Measurements from ENCODE around the gene LRRC37B.
"Not testable (repeated sequence)": the region's sequence is repeated elsewhere in the genome, so short reads cannot be mapped to it uniquely, and the experiment has no call there.

DNA sequence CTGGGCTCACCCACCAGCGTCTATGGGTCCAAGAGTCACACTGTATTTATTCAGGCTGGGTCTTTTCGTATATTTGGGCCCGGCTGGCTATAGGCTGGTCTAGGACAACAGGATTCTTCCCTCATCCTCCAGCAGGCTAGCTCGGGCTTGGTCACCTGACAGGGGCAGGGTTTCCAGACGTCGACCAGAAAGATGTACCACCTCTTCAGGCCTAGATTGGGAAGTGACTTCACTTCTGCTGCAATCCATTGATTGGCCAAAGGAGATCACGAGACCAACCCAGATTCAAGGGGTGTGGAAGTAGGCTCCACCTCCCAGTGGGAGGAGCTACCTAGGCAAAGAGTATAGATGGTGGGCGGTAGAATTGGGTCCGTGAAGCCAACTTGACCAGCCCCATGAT, 53.5 kb downstream of the LRRC37B start:
- TF ChIP-seq, protein P1, sequence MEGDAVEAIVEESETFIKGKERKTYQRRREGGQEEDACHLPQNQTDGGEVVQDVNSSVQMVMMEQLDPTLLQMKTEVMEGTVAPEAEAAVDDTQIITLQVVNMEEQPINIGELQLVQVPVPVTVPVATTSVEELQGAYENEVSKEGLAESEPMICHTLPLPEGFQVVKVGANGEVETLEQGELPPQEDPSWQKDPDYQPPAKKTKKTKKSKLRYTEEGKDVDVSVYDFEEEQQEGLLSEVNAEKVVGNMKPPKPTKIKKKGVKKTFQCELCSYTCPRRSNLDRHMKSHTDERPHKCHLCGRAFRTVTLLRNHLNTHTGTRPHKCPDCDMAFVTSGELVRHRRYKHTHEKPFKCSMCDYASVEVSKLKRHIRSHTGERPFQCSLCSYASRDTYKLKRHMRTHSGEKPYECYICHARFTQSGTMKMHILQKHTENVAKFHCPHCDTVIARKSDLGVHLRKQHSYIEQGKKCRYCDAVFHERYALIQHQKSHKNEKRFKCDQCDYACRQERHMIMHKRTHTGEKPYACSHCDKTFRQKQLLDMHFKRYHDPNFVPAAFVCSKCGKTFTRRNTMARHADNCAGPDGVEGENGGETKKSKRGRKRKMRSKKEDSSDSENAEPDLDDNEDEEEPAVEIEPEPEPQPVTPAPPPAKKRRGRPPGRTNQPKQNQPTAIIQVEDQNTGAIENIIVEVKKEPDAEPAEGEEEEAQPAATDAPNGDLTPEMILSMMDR (IDR thresholded peaks at IDR 0.05; ENCODE audit: poor library complexity, severe bottlenecking): not testable (repeated sequence)
- TF ChIP-seq EZH2 (IDR thresholded peaks at IDR 0.05; ENCODE audit: borderline replicate concordance, insufficient read depth, low read length, poor library complexity, severe bottlenecking); TAF1 (IDR thresholded peaks at IDR 0.05; ENCODE audit: low read depth); MXI1 (conservative IDR thresholded peaks at IDR 0.05; ENCODE audit: poor library complexity, severe bottlenecking); EP300 (conservative IDR thresholded peaks at IDR 0.05; ENCODE audit: poor library complexity, severe bottlenecking); POLR2AphosphoS5 (IDR thresholded peaks at IDR 0.05); SMC3 (conservative IDR thresholded peaks at IDR 0.05; ENCODE audit: poor library complexity): not testable (repeated sequence)
- TF ChIP-seq, protein P2, sequence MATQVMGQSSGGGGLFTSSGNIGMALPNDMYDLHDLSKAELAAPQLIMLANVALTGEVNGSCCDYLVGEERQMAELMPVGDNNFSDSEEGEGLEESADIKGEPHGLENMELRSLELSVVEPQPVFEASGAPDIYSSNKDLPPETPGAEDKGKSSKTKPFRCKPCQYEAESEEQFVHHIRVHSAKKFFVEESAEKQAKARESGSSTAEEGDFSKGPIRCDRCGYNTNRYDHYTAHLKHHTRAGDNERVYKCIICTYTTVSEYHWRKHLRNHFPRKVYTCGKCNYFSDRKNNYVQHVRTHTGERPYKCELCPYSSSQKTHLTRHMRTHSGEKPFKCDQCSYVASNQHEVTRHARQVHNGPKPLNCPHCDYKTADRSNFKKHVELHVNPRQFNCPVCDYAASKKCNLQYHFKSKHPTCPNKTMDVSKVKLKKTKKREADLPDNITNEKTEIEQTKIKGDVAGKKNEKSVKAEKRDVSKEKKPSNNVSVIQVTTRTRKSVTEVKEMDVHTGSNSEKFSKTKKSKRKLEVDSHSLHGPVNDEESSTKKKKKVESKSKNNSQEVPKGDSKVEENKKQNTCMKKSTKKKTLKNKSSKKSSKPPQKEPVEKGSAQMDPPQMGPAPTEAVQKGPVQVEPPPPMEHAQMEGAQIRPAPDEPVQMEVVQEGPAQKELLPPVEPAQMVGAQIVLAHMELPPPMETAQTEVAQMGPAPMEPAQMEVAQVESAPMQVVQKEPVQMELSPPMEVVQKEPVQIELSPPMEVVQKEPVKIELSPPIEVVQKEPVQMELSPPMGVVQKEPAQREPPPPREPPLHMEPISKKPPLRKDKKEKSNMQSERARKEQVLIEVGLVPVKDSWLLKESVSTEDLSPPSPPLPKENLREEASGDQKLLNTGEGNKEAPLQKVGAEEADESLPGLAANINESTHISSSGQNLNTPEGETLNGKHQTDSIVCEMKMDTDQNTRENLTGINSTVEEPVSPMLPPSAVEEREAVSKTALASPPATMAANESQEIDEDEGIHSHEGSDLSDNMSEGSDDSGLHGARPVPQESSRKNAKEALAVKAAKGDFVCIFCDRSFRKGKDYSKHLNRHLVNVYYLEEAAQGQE (IDR thresholded peaks at IDR 0.05; ENCODE audit: borderline replicate concordance): not testable (repeated sequence)
